Natural killer cell (primary cell): ENCODE results near the gene LUZP2. TPM values are rescaled to one million over a fixed set of nuclear protein-coding genes. Genes with fewer than 3 reads are reported as not detected.

ENCODE experiments used
- ATAC-seq, 3 donors: fragments of 150-1000 bp in 2 of 3; fragments of 200-7000 bp in 1 of 3; cut with Tn5 transposase; 1 replicate in 1 of 3; 2 replicates in 2 of 3; pipeline ENCODE4 v1.10.0; 2021; ENCODE audit warnings: mild to moderate bottlenecking in 2 of 3, moderate library complexity in 2 of 3
- DNase-seq, 2 donors: peaks; one replicate each; pipeline versions ENCODE4 v3.0.0 to v3.0.0-alpha.2; 2013 to 2021; ENCODE audit warnings: mixed read lengths in 1 of 2
- H3K27ac ChIP-seq: one replicate; pipeline ENCODE4 v1.5.1; 2013; ENCODE audit warnings: mild to moderate bottlenecking, low read length
- H3K27me3 ChIP-seq: one replicate; pipeline ENCODE4 v1.6.1; 2013; ENCODE audit warnings: low read length; ENCODE audit not compliant: control insufficient read depth, insufficient read depth
- H3K36me3 ChIP-seq: one replicate; pipeline ENCODE4 v1.6.1; 2013; ENCODE audit warnings: low read length; ENCODE audit not compliant: control insufficient read depth, insufficient read depth
- H3K4me1 ChIP-seq: one replicate; pipeline ENCODE4 v1.6.1; 2013; ENCODE audit warnings: low read length; ENCODE audit not compliant: control insufficient read depth, insufficient read depth
- H3K4me3 ChIP-seq: one replicate; pipeline ENCODE4 v1.5.1; 2013; ENCODE audit warnings: low read length
- H3K9me3 ChIP-seq: one replicate; pipeline ENCODE4 v1.6.1; 2013; ENCODE audit warnings: low read length; ENCODE audit not compliant: control insufficient read depth, insufficient read depth
- H3K27ac Mint-ChIP-seq, 2 donors: one replicate each; pipeline ENCODE4 v1.8.0; 2022; ENCODE audit warnings: mild to moderate bottlenecking in 2 of 2, mixed read lengths in 2 of 2, moderate library complexity in 1 of 2
- H3K27me3 Mint-ChIP-seq, 2 donors: one replicate each; pipeline ENCODE4 v1.8.0; 2022; ENCODE audit warnings: low read depth in 2 of 2, mixed read lengths in 2 of 2
- H3K36me3 Mint-ChIP-seq: one replicate; pipeline ENCODE4 v1.8.0; 2022; ENCODE audit warnings: mixed read lengths
- H3K4me1 Mint-ChIP-seq, 2 donors: one replicate each; pipeline ENCODE4 v1.8.0; 2022; ENCODE audit warnings: mixed read lengths in 2 of 2
- H3K4me3 Mint-ChIP-seq: one replicate; pipeline ENCODE4 v1.8.0; 2022; ENCODE audit warnings: mild to moderate bottlenecking, moderate library complexity, mixed read lengths
- H3K9me3 Mint-ChIP-seq, 2 donors: one replicate each; pipeline ENCODE4 v1.8.0; 2022; ENCODE audit warnings: mixed read lengths in 2 of 2
- WGBS: methylation state at CpG from one replicate; pipeline ENCODE4 v1.1.7; 2013; ENCODE audit warnings: missing lambda C conversion rate; ENCODE audit not compliant: insufficient coverage; 5-methylcytosine and 5-hydroxymethylcytosine counted together
- intact Hi-C: fragments of 100-400 bp; cut with micrococcal nuclease; formaldehyde crosslinking; loops from one replicate; pipeline ENCODE4 v1.14.2; 2022
- total RNA-seq, 4 donors: library from RNA; stranded (reverse); fragments of 120-200 nt in 1 of 4; gene quantifications; one replicate each; pipeline versions ENCODE4 v1.2.3 to v1.2.4, GENCODE V29; 2013 to 2022
- TF ChIP-seq, protein P1 (sequence below): fragments of 200-600 bp; IDR thresholded peaks from one replicate; pipeline ENCODE4 v1.8.0; 2022; ENCODE audit warnings: antibody characterized with exemption

LUZP2 gene
- total RNA-seq, 3 donors from 2014 or later (not counting 1 experiment from before 2014, with no cell fraction given), result not detected

DNA sequence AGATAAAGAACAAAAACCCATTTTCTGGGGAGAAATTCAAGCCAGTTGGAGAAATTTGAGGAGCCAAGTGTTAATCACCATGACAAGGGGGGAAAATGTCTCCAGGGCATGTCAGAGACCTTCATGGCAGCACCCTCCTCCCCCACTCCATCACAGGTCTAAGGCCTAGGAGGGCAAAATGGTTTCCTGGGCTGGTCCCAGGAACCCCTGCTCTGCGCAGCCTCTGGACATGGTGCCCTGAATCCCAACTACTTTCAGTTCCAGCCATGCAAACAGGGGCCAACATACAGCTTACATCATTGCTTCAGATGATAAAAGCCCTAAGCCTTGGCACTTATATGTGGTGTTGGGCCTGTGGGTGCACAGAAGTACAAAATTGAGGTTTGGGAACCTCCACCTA lies 167.5 kb downstream of the LUZP2 start:
- H3K9me3 Mint-ChIP-seq, result peaks cover 0 to 4% of the 10 kb centered on the region in 2 donors
- WGBS, result 56% methylated on average over 1 of the region's 1 CpG
- DNase-seq (no peak), ATAC-seq (no peak)
- Histone ChIP-seq H3K9me3 (no peaks in the 10 kb centered on the region), H3K27ac (no peak overlapping the region), H3K4me1 (no peaks in the 10 kb centered on the region), H3K36me3 (no peaks in the 10 kb centered on the region), H3K27me3 (no peaks in the 10 kb centered on the region), H3K4me3 (no peak overlapping the region)
- H3K27ac Mint-ChIP-seq, result no peak overlapping the region
- intact Hi-C loops, result no loop called here
- no peaks in the 10 kb centered on the region for H3K4me1 Mint-ChIP-seq
- TF ChIP-seq, protein P1, sequence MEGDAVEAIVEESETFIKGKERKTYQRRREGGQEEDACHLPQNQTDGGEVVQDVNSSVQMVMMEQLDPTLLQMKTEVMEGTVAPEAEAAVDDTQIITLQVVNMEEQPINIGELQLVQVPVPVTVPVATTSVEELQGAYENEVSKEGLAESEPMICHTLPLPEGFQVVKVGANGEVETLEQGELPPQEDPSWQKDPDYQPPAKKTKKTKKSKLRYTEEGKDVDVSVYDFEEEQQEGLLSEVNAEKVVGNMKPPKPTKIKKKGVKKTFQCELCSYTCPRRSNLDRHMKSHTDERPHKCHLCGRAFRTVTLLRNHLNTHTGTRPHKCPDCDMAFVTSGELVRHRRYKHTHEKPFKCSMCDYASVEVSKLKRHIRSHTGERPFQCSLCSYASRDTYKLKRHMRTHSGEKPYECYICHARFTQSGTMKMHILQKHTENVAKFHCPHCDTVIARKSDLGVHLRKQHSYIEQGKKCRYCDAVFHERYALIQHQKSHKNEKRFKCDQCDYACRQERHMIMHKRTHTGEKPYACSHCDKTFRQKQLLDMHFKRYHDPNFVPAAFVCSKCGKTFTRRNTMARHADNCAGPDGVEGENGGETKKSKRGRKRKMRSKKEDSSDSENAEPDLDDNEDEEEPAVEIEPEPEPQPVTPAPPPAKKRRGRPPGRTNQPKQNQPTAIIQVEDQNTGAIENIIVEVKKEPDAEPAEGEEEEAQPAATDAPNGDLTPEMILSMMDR, result no peak
- H3K27me3 Mint-ChIP-seq, result no peaks in the 10 kb centered on the region
- H3K36me3 Mint-ChIP-seq, result no peaks in the 10 kb centered on the region
- no peak overlapping the region for H3K4me3 Mint-ChIP-seq

DNA sequence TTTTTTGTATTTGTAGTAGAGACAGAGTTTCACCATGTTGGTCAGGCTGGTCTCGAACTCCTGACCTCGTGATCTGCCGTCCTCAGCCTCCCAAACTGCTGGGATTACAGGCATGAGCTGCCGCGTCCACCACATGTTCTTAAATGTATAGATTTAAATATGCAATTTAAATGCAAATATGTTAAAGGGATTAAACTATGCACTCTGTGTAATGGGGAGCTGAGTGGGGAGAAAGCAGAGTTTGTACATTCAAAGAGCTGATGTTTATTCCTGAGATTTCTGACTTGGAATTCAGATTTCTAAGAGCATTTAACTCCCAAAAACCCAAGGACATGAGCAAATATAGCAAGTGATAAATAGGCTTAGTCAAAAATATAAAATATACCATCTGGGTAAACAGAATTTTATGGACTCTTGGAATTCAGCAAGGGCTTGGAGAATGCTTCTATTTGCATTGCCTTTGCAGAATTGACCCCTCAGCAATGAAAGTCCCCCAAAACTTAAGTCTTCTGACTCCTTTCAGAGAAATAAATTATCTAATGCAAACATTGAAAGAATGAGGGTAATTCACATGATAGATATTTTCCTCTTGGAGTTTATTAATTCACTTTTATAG lies 170.6 kb downstream of the LUZP2 start:
- no peaks in the 10 kb centered on the region for H3K4me1 Mint-ChIP-seq
- H3K36me3 Mint-ChIP-seq, result no peaks in the 10 kb centered on the region
- ATAC-seq, result no peak
- H3K27me3 Mint-ChIP-seq, result no peaks in the 10 kb centered on the region
- no peaks in the 10 kb centered on the region for H3K36me3 ChIP-seq
- 94% methylated on average over 5 of the region's 5 CpGs for WGBS
- intact Hi-C loops, result no loop called here
- peaks cover 0 to 2% of the 10 kb centered on the region in 2 donors for H3K9me3 Mint-ChIP-seq
- no peaks in the 10 kb centered on the region for H3K27me3 ChIP-seq
- DNase-seq, result no peak
- H3K27ac Mint-ChIP-seq, result no peak overlapping the region
- no peak overlapping the region for H3K4me3 Mint-ChIP-seq
- H3K4me3 ChIP-seq, result no peak overlapping the region
- no peaks in the 10 kb centered on the region for H3K4me1 ChIP-seq
- H3K27ac ChIP-seq, result no peak overlapping the region
- no peaks in the 10 kb centered on the region for H3K9me3 ChIP-seq
- TF ChIP-seq, protein P1, result no peak

DNA sequence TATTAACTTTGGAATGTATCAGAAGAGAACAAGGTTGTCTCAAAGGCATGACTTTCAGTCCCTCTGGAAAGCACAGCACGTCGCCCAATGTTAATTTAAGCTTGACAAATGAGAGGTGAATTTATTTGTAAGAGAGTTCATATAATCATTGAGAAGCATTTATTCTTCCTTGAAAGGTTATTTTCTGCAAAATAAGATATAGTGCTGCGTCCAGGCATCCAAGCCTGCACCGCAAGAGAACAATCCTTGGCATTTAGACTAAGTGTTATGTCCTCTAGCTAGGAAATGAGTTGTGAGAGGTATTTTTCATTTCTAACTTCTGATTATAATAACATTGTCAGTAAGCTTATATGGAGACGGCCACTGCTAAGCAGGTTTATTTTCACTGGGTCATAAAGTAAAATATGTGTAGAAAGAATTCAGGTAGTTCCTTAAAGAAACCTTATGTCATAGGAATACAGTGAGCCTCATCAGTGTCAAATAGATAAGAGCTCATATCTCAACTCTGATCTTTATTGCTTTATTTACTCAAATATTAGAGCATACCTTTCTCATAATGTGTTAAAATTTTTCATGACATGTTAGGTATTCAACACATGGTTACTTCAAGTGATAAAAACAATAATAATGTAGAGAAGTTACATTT lies 182.0 kb downstream of the LUZP2 start:
- H3K27me3 Mint-ChIP-seq, result no peaks in the 10 kb centered on the region
- no peak overlapping the region for H3K27ac Mint-ChIP-seq
- H3K36me3 Mint-ChIP-seq, result no peaks in the 10 kb centered on the region
- H3K9me3 Mint-ChIP-seq, result peaks cover 0 to 2% of the 10 kb centered on the region in 2 donors
- ATAC-seq (no peak), DNase-seq (no peak)
- H3K4me3 Mint-ChIP-seq, result no peak overlapping the region
- H3K4me1 Mint-ChIP-seq, result no peaks in the 10 kb centered on the region
- Histone ChIP-seq H3K27ac (no peak overlapping the region), H3K4me1 (no peaks in the 10 kb centered on the region), H3K27me3 (no peaks in the 10 kb centered on the region), H3K4me3 (no peak overlapping the region), H3K36me3 (no peaks in the 10 kb centered on the region), H3K9me3 (no peaks in the 10 kb centered on the region)
- WGBS, result 97% methylated on average over 4 of the region's 5 CpGs
- intact Hi-C loops, result no loop called here
- TF ChIP-seq, protein P1, result no peak
